HG03066 (cell line): ENCODE measurements around the gene SRSF8.

Experiments used
- ATAC-seq: cut with Tn5 transposase; IDR thresholded peaks from one replicate; pipeline ENCODE4 v1.9.1; 2021; ENCODE audit warnings: low read depth; ENCODE audit not compliant: unreplicated experiment

Gene SRSF8

DNA sequence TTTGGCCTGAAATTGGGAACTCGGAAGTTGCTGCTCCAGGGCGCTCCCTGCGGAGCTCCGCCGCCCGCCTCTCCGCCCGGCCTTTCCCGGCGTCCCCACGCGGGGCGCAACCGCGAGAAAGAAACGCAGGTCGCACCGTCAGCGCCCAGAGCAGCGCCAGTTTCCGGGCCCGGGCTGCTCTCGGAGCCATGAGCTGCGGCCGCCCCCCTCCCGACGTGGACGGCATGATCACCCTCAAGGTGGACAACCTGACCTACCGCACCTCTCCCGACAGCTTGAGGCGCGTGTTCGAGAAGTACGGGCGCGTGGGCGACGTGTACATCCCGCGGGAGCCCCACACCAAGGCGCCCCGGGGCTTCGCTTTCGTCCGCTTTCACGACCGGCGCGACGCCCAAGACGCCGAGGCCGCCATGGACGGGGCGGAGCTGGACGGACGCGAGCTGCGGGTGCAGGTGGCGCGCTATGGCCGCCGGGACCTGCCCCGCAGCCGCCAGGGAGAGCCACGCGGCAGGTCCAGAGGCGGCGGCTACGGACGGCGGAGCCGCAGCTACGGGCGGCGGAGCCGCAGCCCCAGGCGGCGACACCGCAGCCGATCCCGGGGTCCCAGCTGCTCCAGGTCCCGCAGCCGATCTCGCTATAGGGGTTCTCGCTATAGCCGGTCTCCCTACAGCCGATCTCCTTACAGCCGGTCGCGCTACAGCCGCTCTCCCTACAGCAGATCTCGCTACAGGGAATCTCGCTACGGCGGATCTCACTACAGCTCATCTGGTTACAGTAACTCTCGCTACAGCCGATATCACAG, 521 bp downstream of the SRSF8 start:
- ATAC-seq = peak; percentile 56

DNA sequence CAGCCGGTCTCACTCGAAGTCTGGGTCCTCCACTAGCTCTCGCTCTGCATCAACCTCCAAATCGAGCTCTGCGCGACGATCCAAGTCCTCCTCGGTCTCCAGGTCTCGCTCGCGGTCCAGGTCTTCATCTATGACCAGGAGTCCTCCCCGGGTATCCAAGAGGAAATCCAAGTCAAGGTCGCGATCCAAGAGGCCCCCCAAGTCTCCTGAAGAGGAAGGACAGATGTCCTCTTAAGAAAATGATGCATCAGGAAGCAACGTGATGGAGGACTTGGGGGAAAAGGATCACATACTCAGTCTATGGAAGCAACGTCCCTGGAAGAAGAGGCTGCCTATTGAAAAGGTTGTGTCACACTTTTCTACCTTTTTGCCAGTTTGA, 1.1 kb downstream of the SRSF8 start:
- ATAC-seq = no peak

DNA sequence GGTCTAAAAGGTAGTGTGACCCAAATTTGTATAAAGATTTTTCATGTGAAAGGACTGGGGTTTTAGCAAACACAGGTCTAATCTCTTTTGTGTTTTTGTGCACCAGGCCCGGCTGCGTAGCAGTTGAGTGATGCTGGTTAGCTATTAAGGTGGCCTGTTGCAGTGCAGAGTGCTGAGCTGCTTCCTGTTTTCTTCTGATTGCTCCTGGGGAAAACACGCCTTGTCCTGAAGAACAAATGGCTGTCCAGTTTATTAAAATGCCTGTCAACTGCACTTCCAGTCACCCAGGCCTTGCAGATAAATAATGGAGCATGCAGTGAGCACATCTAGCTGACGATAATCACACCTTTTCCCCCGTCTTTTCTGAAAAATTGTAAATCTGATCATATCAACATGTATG, 1.8 kb downstream of the SRSF8 start:
- ATAC-seq = peak; percentile 68

DNA sequence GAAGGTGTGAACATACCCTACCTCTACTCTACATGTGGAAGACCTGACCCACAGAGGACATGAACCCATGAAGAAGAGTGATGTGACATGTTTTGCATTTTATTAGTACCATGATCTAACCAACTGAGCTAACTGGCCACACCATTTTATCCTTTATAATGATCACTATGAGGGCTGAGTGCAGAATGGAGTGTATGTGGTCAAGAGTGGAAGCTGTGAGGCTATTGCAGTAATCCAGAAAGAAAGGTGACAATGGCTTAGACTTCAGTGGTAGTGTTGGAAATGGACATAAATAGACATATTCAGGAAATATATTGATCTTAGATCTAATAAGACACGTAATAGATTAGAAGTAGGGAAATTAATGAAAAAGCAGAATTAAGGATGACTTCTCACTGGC, 3.8 kb downstream of the SRSF8 start:
- ATAC-seq = no peak

GRCh38 chr11:95072948-95073347, 6.2 kb downstream of the SRSF8 start:
- ATAC-seq = no peak

- no peak for ATAC-seq
Measured at GRCh38 chr11:95074792-95075563, 8.3 kb downstream of the SRSF8 start.

GRCh38 chr11:95076416-95076815, 9.7 kb downstream of the SRSF8 start:
- no peak for ATAC-seq

GRCh38 chr11:95076981-95077380, 10.3 kb downstream of the SRSF8 start:
- no peak for ATAC-seq

DNA sequence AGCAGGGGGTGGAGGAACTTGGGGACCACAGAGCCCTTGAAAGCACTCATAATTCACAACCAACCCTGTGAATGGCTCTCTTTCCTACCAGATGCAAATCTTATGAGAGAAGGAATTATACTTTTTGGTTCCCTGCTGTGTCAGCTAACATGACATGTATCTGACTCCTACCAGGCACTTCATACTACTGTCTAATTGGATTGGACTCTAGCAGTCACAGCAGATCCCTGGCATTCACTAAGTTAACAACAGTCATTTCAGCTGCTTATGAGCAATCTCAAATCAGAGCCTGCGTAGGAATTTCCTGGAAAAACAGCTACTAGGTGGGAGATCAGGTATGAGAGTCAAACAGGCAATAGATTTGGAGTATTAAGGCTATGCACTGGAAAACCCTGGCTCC, 11.8 kb downstream of the SRSF8 start:
- no peak for ATAC-seq

- ATAC-seq = no peak
Measured at GRCh38 chr11:95081010-95081409, 14.3 kb downstream of the SRSF8 start.

GRCh38 chr11:95081412-95081811, 14.7 kb downstream of the SRSF8 start:
- no peak for ATAC-seq

- no peak for ATAC-seq
Measured at GRCh38 chr11:95082576-95083001, 15.9 kb downstream of the SRSF8 start.

GRCh38 chr11:95084509-95084908, 17.8 kb downstream of the SRSF8 start:
- ATAC-seq = peak; percentile 50

GRCh38 chr11:95085117-95085816, 18.5 kb downstream of the SRSF8 start:
- ATAC-seq = no peak

GRCh38 chr11:95086151-95086550, 19.4 kb downstream of the SRSF8 start:
- ATAC-seq = no peak

GRCh38 chr11:95086836-95087570, 20.3 kb downstream of the SRSF8 start:
- ATAC-seq = no peak

DNA sequence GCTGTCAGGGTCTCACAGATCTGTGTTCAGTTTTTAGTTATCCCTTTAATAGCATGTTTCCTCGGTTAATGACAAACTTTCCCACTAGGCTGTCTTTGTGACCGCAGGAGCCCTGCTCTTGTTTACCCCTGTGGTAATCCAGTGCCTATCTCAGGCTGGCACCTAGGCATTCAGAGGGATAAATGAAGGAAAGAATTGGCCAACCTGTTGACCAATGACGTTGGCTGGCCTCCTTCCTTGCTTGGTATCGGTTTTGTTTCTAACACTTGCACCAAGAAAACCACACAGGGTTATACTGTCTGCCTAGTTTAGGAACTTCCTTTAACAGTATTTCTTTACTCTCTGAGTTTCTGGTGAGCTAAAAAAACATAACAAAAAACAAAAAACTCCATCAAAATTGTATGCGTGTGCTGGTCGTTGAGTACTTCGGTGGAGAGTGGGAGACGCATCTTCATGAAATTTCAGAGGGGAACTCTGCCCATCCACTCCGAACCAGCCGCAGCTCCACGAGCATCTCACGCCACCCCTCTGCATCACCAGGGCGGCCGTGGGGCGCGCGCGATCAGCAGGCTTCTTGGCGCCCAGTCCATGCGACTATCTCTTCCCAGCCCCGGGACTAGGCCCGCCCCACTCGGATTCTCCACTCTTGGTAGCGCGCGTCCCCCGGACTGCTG, 22.4 kb downstream of the SRSF8 start:
- peak; percentile 32 for ATAC-seq

GRCh38 chr11:95089620-95090542, 23.2 kb downstream of the SRSF8 start, which contains the start of gene ENDOD1:
Gene ENDOD1 (plus strand): TSS chr11:95089846. CDS start chr11:95089928, 82 bp downstream.
- peak; percentile 80 for ATAC-seq

DNA sequence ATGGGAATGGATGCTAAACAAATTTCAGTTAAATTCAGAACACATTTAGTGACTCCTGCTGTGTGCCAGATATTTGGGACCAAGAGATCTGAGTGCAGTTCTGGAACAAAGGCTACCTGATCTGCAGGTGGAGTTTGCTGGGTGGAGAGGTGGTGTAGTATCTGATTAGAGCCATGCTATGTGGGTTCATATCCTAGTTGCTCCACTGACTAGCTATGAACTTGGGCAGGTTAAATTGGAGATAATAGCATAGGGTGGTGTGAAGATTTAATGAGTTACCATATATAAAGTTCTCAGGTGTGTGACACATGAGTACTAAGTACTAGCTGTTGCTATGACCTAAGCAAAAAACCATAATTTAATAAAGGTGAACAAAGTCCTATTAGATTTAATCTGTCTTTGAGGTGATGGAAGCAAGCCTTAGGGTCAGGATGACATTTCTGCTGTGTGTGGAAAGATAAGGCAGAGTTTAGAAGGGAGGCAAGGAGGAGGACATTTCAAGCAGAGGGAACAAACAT, 25.0 kb downstream of the SRSF8 start:
- no peak for ATAC-seq
